ENCODE results near the gene MCM7. TPM values are rescaled to one million over a fixed set of nuclear protein-coding genes. Genes with fewer than 3 reads are reported as not detected.

The MCM7 gene
- total and polyA plus RNA-seq, 2 of the 13 experiments (the other 11 are each of a cell fraction or from before 2014, with no cell fraction given) = 84.5 to 214 TPM

GRCh38 chr7:100081535-100082102 lies 19.6 kb downstream of the MCM7 start, which contains the start of gene ZNF3 (continued):
- TF ChIP-seq ARID5B (CRISPR knock-in tag; IDR thresholded peaks at IDR 0.05) (peak; percentile 79), IKZF4 (CRISPR knock-in tag; IDR thresholded peaks at IDR 0.05; ENCODE audit: borderline replicate concordance, low read depth, not compliant biosample characterization) (no peak), NFIC (IDR thresholded peaks at IDR 0.05; ENCODE audit: low read length) (no peak), ZUFSP (CRISPR knock-in tag; IDR thresholded peaks at IDR 0.05; ENCODE audit: borderline replicate concordance) (no peak), FOXO4 (CRISPR knock-in tag; conservative IDR thresholded peaks at IDR 0.05) (0 out of 2 replicates have a peak, but pooled peaks have one; percentile 30), HOXA3 (CRISPR knock-in tag; IDR thresholded peaks at IDR 0.05) (peak; percentile 94), BRF2 (CRISPR knock-in tag; IDR thresholded peaks at IDR 0.05) (no peak; the same call in 1 of the 2 replicates), GFI1 (CRISPR knock-in tag; IDR thresholded peaks at IDR 0.05; ENCODE audit: borderline replicate concordance) (peak; percentile 82), ZNF263 (CRISPR knock-in tag; IDR thresholded peaks at IDR 0.05) (peak; percentile 20), KDM5A (IDR thresholded peaks at IDR 0.05; ENCODE audit: borderline replicate concordance, low read length) (peak; percentile 72; the same call in 1 of the 2 replicates), ZFP36L1 (CRISPR knock-in tag; IDR thresholded peaks at IDR 0.05) (peak; percentile 71; the same call in 1 of the 2 replicates), RNF219 (CRISPR knock-in tag; IDR thresholded peaks at IDR 0.05) (peak; percentile 52; the same call in 1 of the 2 replicates), PTBP1 (IDR thresholded peaks at IDR 0.05; ENCODE audit: low read depth, low read length, poor library complexity, severe bottlenecking) (no peak)

Measured in HepG2 (cell line).